HEK293 (cell line): ENCODE data around the gene SMO.

Experiments used
- CTCF ChIA-PET: fragments of 350-600 bp; formaldehyde crosslinking; extraction: SDS; loops from one replicate; lab custom pipeline; 2021; ENCODE audit warnings: antibody characterized with exemption; lab: Yijun Ruan, JAX
- POLR2A ChIA-PET: fragments of 300-600 bp; formaldehyde crosslinking; extraction: SDS; loops from one replicate; lab custom pipeline; 2020; ENCODE audit warnings: antibody characterized with exemption, inconsistent platforms; lab: Yijun Ruan, JAX
- H3K27ac ChIP-seq: fragments of 200-500 bp; sonication (Bioruptor generic); 2 replicates; pipeline ENCODE4 v1.5.1; 2014; ENCODE audit warnings: low read depth, low read length, control low read depth, inconsistent platforms; ENCODE audit errors: extremely low read depth
- H3K36me3 ChIP-seq, 2 experiments: fragments of 200-500 bp in 1 of 2; sonication (Bioruptor generic) in 1 of 2; 1 replicate in 1 of 2; 2 replicates in 1 of 2; pipeline ENCODE4 v1.5.1; 2014 to 2017; ENCODE audit warnings: inconsistent platforms in 2 of 2, low read length in 2 of 2; ENCODE audit not compliant: control insufficient read depth in 2 of 2, insufficient read depth in 1 of 2
- H3K4me1 ChIP-seq: fragments of 200-500 bp; sonication (Bioruptor generic); 2 replicates; pipeline ENCODE4 v1.5.1; 2014; ENCODE audit warnings: mild to moderate bottlenecking, low read length, inconsistent platforms; ENCODE audit not compliant: control insufficient read depth, insufficient read depth
- H3K4me3 ChIP-seq: 2 replicates; pipeline ENCODE4 v1.5.1; 2011; ENCODE audit warnings: low read depth, mild to moderate bottlenecking, control low read depth, low read length, moderate library complexity
- H3K9me3 ChIP-seq: fragments of 200-500 bp; sonication (Bioruptor generic); 2 replicates; pipeline ENCODE4 v1.5.1; 2014; ENCODE audit warnings: low read depth, low read length, inconsistent platforms; ENCODE audit not compliant: control insufficient read depth, insufficient read depth
- BCL11A ChIP-seq: fragments of 450-650 bp; formaldehyde crosslinking; IDR thresholded peaks from 2 replicates; pipeline ENCODE4 v1.5.1; 2016; ENCODE audit warnings: low read depth, missing biosample characterization, missing genetic modification characterization
- EGR2 ChIP-seq: fragments of 450-650 bp; formaldehyde crosslinking; IDR thresholded peaks from 2 replicates; pipeline ENCODE4 v1.5.1; 2016; ENCODE audit warnings: low read depth, missing biosample characterization, missing genetic modification characterization
- FEZF1 ChIP-seq: fragments of 450-650 bp; formaldehyde crosslinking; IDR thresholded peaks from 2 replicates; pipeline ENCODE4 v1.5.1; 2016; ENCODE audit warnings: missing biosample characterization, missing genetic modification characterization
- GLIS1 ChIP-seq: fragments of 450-650 bp; formaldehyde crosslinking; IDR thresholded peaks from 2 replicates; pipeline ENCODE4 v1.5.1; 2016; ENCODE audit warnings: missing biosample characterization, missing genetic modification characterization
- GLIS2 ChIP-seq: fragments of 450-650 bp; formaldehyde crosslinking; IDR thresholded peaks from 2 replicates; pipeline ENCODE4 v1.5.1; 2016; ENCODE audit warnings: missing biosample characterization, missing genetic modification characterization
- HOXC10 ChIP-seq: sonication (generic); formaldehyde crosslinking; IDR thresholded peaks from 2 replicates; pipeline ENCODE4 v1.8.1; 2023; ENCODE audit warnings: mild to moderate bottlenecking, missing genetic modification reagents
- KLF1 ChIP-seq: fragments of 450-650 bp; formaldehyde crosslinking; IDR thresholded peaks from 2 replicates; pipeline ENCODE4 v1.5.1; 2016; ENCODE audit warnings: missing biosample characterization, missing genetic modification characterization
- KLF8 ChIP-seq: fragments of 450-650 bp; formaldehyde crosslinking; IDR thresholded peaks from 2 replicates; pipeline ENCODE4 v1.5.1; 2016; ENCODE audit warnings: missing biosample characterization, missing genetic modification characterization
- KLF9 ChIP-seq: fragments of 450-650 bp; formaldehyde crosslinking; IDR thresholded peaks from 2 replicates; pipeline ENCODE4 v1.5.1; 2016; ENCODE audit warnings: missing biosample characterization, missing genetic modification characterization, low read depth
- MYNN ChIP-seq: fragments of 450-650 bp; formaldehyde crosslinking; IDR thresholded peaks from 2 replicates; pipeline ENCODE4 v1.5.1; 2016; ENCODE audit warnings: missing biosample characterization, missing genetic modification characterization, borderline replicate concordance
- PRDM10 ChIP-seq: fragments of 450-650 bp; formaldehyde crosslinking; IDR thresholded peaks from 2 replicates; pipeline ENCODE4 v1.5.1; 2016; ENCODE audit warnings: missing biosample characterization, missing genetic modification characterization
- SP2 ChIP-seq: fragments of 450-650 bp; formaldehyde crosslinking; IDR thresholded peaks from 2 replicates; pipeline ENCODE4 v1.5.1; 2016; ENCODE audit warnings: missing biosample characterization, missing genetic modification characterization
- ZBTB17 ChIP-seq: fragments of 450-650 bp; formaldehyde crosslinking; IDR thresholded peaks from 2 replicates; pipeline ENCODE4 v1.5.1; 2016; ENCODE audit warnings: missing biosample characterization, missing genetic modification characterization
- ZBTB20 ChIP-seq: fragments of 450-650 bp; formaldehyde crosslinking; IDR thresholded peaks from 2 replicates; pipeline ENCODE4 v1.5.1; 2016; ENCODE audit warnings: missing biosample characterization, missing genetic modification characterization
- ZBTB7A ChIP-seq: fragments of 450-650 bp; formaldehyde crosslinking; IDR thresholded peaks from 2 replicates; pipeline ENCODE4 v1.5.1; 2016; ENCODE audit warnings: low read depth, missing biosample characterization, missing genetic modification characterization
- ZEB2 ChIP-seq: fragments of 450-650 bp; formaldehyde crosslinking; IDR thresholded peaks from 2 replicates; pipeline ENCODE4 v1.5.1; 2016; ENCODE audit warnings: missing biosample characterization, missing genetic modification characterization
- ZFP3 ChIP-seq: fragments of 450-650 bp; formaldehyde crosslinking; IDR thresholded peaks from 2 replicates; pipeline ENCODE4 v1.5.1; 2016; ENCODE audit warnings: low read depth, missing biosample characterization, missing genetic modification characterization
- ZFP37 ChIP-seq: fragments of 450-650 bp; formaldehyde crosslinking; IDR thresholded peaks from 2 replicates; pipeline ENCODE4 v1.5.1; 2016; ENCODE audit warnings: missing biosample characterization, missing genetic modification characterization
- ZNF184 ChIP-seq: fragments of 450-650 bp; IDR thresholded peaks from 2 replicates; pipeline ENCODE4 v1.5.1; 2018; ENCODE audit warnings: missing biosample characterization, mild to moderate bottlenecking, missing genetic modification characterization
- ZNF19 ChIP-seq: fragments of 450-650 bp; formaldehyde crosslinking; IDR thresholded peaks from 2 replicates; pipeline ENCODE4; 2016; ENCODE audit warnings: missing biosample characterization, missing genetic modification characterization, low read depth
- ZNF23 ChIP-seq: fragments of 450-650 bp; formaldehyde crosslinking; IDR thresholded peaks from 2 replicates; pipeline ENCODE4 v1.5.1; 2016; ENCODE audit warnings: missing biosample characterization, missing genetic modification characterization, borderline replicate concordance
- ZNF292 ChIP-seq: fragments of 450-650 bp; formaldehyde crosslinking; IDR thresholded peaks from 2 replicates; pipeline ENCODE4 v1.5.1; 2016; ENCODE audit warnings: low read depth, missing biosample characterization, missing genetic modification characterization, borderline replicate concordance
- ZNF324 ChIP-seq: fragments of 450-650 bp; formaldehyde crosslinking; IDR thresholded peaks from 2 replicates; pipeline ENCODE4 v1.5.1; 2016; ENCODE audit warnings: missing biosample characterization, missing genetic modification characterization
- ZNF335 ChIP-seq: fragments of 450-650 bp; formaldehyde crosslinking; conservative IDR thresholded peaks from 2 replicates; pipeline ENCODE4 v1.5.1; 2016; ENCODE audit warnings: missing biosample characterization, missing genetic modification characterization
- ZNF341 ChIP-seq: fragments of 450-650 bp; formaldehyde crosslinking; IDR thresholded peaks from 2 replicates; pipeline ENCODE4; 2016; ENCODE audit warnings: low read depth, missing biosample characterization, missing genetic modification characterization
- ZNF394 ChIP-seq: fragments of 450-650 bp; formaldehyde crosslinking; IDR thresholded peaks from 2 replicates; pipeline ENCODE4 v1.5.1; 2016; ENCODE audit warnings: missing biosample characterization, missing genetic modification characterization, mild to moderate bottlenecking, moderate library complexity, borderline replicate concordance
- ZNF473 ChIP-seq: fragments of 450-650 bp; formaldehyde crosslinking; IDR thresholded peaks from 2 replicates; pipeline ENCODE4 v1.5.1; 2017; ENCODE audit warnings: missing biosample characterization, missing genetic modification characterization
- ZNF488 ChIP-seq: fragments of 450-650 bp; formaldehyde crosslinking; IDR thresholded peaks from 2 replicates; pipeline ENCODE4 v1.5.1; 2016; ENCODE audit warnings: missing biosample characterization, missing genetic modification characterization
- ZNF501 ChIP-seq: fragments of 450-650 bp; formaldehyde crosslinking; IDR thresholded peaks from 2 replicates; pipeline ENCODE4 v1.5.1; 2016; ENCODE audit warnings: missing biosample characterization, missing genetic modification characterization
- ZNF596 ChIP-seq: fragments of 450-650 bp; IDR thresholded peaks from 2 replicates; pipeline ENCODE4 v1.5.0; 2018; ENCODE audit warnings: missing biosample characterization, mild to moderate bottlenecking, missing genetic modification characterization, moderate library complexity
- ZNF701 ChIP-seq: fragments of 450-650 bp; formaldehyde crosslinking; IDR thresholded peaks from 2 replicates; pipeline ENCODE4 v1.5.1; 2016; ENCODE audit warnings: missing biosample characterization, missing genetic modification characterization
- ZNF777 ChIP-seq: fragments of 450-650 bp; formaldehyde crosslinking; IDR thresholded peaks from 2 replicates; pipeline ENCODE4 v1.5.1; 2017; ENCODE audit warnings: missing biosample characterization, missing genetic modification characterization, borderline replicate concordance
- ZSCAN30 ChIP-seq: fragments of 450-650 bp; IDR thresholded peaks from 2 replicates; pipeline ENCODE4 v1.5.1; 2018; ENCODE audit warnings: missing biosample characterization, mild to moderate bottlenecking, missing genetic modification characterization, moderate library complexity

SMO gene

DNA sequence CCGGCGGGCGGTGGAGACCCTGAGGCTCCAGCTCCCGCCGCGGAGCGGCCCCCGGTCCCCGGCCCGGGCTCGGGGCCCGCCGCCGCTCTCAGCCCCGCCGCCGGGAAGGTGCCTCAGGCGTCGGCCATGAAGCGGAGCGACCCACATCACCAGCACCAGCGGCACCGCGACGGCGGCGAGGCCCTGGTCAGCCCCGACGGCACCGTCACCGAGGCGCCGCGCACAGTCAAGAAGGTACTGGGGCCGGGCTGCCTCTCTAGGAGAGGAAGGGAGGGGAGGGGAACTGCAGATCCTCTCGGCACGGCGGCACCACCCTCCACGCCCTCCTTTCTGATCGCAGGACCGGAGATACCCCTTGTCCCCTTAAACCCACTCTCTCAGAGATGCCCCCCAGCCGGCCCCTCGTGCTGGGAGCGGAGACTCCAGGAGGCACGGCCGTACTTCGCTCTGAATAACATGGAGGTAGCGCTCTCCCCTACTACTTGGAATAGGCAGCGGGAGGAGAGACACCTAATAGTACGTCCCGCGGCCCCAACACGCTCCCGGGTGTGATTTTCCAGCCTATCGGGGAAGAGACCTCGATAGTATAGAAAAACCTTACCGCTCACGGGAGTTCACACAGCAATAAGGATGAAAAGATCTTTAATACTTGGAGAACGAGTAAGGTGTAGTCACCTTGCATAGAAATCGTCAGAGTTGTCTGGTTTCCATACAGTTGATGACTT is 36.9 kb downstream of the SMO start:
- Histone ChIP-seq H3K9me3 (no peaks in the 10 kb centered on the region), H3K4me3 (peak overlapping the region; percentile 85), H3K4me1 (peaks cover 17% of the 10 kb centered on the region), H3K27ac (peak overlapping the region; percentile 80; the same call in 1 of the 2 replicates), H3K36me3 (no peaks in the 10 kb centered on the region)
- CTCF ChIA-PET: interaction anchor here (0.7 to 7.3 kb wide), 6 partner anchors 13 to 117 kb away, joined by 3 to 51 read pairs (median 5); no protein-coding TSS in a partner anchor
- TF ChIP-seq KLF9 (tag by site-specific recombination) (0 out of 2 replicates have a peak, but pooled peaks have one; percentile 3), ZNF777 (tag by site-specific recombination) (peak; percentile 72; the same call in 1 of the 2 replicates), KLF1 (tag by site-specific recombination) (peak; percentile 15; the same call in 1 of the 2 replicates), ZNF23 (tag by site-specific recombination) (no peak), ZNF394 (tag by site-specific recombination) (0 out of 2 replicates have a peak, but pooled peaks have one; percentile 18), FEZF1 (no peak), HOXC10 (no peak), ZNF184 (tag by site-specific recombination) (0 out of 2 replicates have a peak, but pooled peaks have one; percentile 20), ZFP37 (tag by site-specific recombination) (peak; percentile 56; the same call in 1 of the 2 replicates), PRDM10 (tag by site-specific recombination) (peak; percentile 98), GLIS2 (peak; percentile 37; the same call in 1 of the 2 replicates), ZSCAN30 (tag by site-specific recombination) (peak; percentile 59; the same call in 1 of the 2 replicates), ZNF473 (tag by site-specific recombination) (no peak), ZBTB7A (tag by site-specific recombination) (0 out of 2 replicates have a peak, but pooled peaks have one; percentile 16), MYNN (tag by site-specific recombination) (no peak), ZNF701 (no peak), SP2 (no peak), ZNF501 (peak; percentile 44; the same call in 1 of the 2 replicates), EGR2 (tag by site-specific recombination) (no peak), ZNF341 (peak; percentile 99), ZNF335 (tag by site-specific recombination) (peak; percentile 21; the same call in 1 of the 2 replicates), KLF8 (peak; percentile 10; the same call in 1 of the 2 replicates), ZBTB17 (tag by site-specific recombination) (0 out of 2 replicates have a peak, but pooled peaks have one; percentile 62), ZFP3 (no peak), BCL11A (tag by site-specific recombination) (no peak), ZNF19 (no peak), GLIS1 (tag by site-specific recombination) (peak; percentile 65), ZNF324 (tag by site-specific recombination) (peak; percentile 61; the same call in 1 of the 2 replicates), ZNF292 (no peak), ZNF596 (tag by site-specific recombination) (peak; percentile 58; the same call in 1 of the 2 replicates), ZBTB20 (peak; percentile 87), ZEB2 (tag by site-specific recombination) (peak; percentile 28; the same call in 1 of the 2 replicates), ZNF488 (tag by site-specific recombination) (no peak)
- POLR2A ChIA-PET: interaction anchor here (0.6 to 1.1 kb wide), 6 partner anchors 13 to 237 kb away, joined by 3 to 7 read pairs (median 3); partner anchors contain the start of genes SMO and STRIP2
